Activated T-cell treated with anti-CD3 and anti-CD28 coated beads, Interleukin-2, amount 50 U/mL, for 72 hours (primary cell): ENCODE results near the gene GOLT1A. TPM values are rescaled to one million over a fixed set of nuclear protein-coding genes. Genes with fewer than 3 reads are reported as not detected.
A peak's percentile ranks its signal among the peaks of the same experiment; 100 is the strongest.

Experiments used
- ATAC-seq, 2 donors: fragments of 150-1000 bp; cut with Tn5 transposase; replicated peaks in 1 of 2; 2 replicates each; pipeline ENCODE4 v1.10.0; 2021; ENCODE audit warnings: moderate library complexity in 2 of 2, mild to moderate bottlenecking in 1 of 2
- DNase-seq, 2 donors: peaks; one replicate each; pipeline ENCODE4 v3.0.0; 2021 to 2022; ENCODE audit warnings: mixed read lengths in 1 of 2
- H3K27ac Mint-ChIP-seq: one replicate; pipeline ENCODE4 v1.8.0; 2022; ENCODE audit warnings: mild to moderate bottlenecking, moderate library complexity, mixed read lengths
- H3K27me3 Mint-ChIP-seq: one replicate; pipeline ENCODE4 v1.8.0; 2022; ENCODE audit warnings: low read depth, mixed read lengths
- H3K36me3 Mint-ChIP-seq, 2 donors: one replicate each; pipeline ENCODE4 v1.8.0; 2022; ENCODE audit warnings: mixed read lengths in 2 of 2, mild to moderate bottlenecking in 1 of 2; ENCODE audit not compliant: insufficient read depth in 2 of 2
- H3K4me1 Mint-ChIP-seq: one replicate; pipeline ENCODE4 v1.8.0; 2022; ENCODE audit warnings: low read depth, mixed read lengths
- H3K4me3 Mint-ChIP-seq, 2 donors: one replicate each; pipeline ENCODE4 v1.8.0; 2022; ENCODE audit warnings: mild to moderate bottlenecking in 2 of 2, mixed read lengths in 2 of 2, moderate library complexity in 2 of 2
- H3K9me3 Mint-ChIP-seq, 2 donors: one replicate each; pipeline ENCODE4 v1.8.0; 2022; ENCODE audit warnings: mixed read lengths in 2 of 2
- total RNA-seq, 2 donors: library from RNA; stranded (reverse); gene quantifications; one replicate each; pipeline ENCODE4 v1.2.3, GENCODE V29; 2022

GOLT1A gene, protein sequence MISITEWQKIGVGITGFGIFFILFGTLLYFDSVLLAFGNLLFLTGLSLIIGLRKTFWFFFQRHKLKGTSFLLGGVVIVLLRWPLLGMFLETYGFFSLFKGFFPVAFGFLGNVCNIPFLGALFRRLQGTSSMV
- under 1 TPM; 0.58 to 0.76 TPM for total RNA-seq

DNA sequence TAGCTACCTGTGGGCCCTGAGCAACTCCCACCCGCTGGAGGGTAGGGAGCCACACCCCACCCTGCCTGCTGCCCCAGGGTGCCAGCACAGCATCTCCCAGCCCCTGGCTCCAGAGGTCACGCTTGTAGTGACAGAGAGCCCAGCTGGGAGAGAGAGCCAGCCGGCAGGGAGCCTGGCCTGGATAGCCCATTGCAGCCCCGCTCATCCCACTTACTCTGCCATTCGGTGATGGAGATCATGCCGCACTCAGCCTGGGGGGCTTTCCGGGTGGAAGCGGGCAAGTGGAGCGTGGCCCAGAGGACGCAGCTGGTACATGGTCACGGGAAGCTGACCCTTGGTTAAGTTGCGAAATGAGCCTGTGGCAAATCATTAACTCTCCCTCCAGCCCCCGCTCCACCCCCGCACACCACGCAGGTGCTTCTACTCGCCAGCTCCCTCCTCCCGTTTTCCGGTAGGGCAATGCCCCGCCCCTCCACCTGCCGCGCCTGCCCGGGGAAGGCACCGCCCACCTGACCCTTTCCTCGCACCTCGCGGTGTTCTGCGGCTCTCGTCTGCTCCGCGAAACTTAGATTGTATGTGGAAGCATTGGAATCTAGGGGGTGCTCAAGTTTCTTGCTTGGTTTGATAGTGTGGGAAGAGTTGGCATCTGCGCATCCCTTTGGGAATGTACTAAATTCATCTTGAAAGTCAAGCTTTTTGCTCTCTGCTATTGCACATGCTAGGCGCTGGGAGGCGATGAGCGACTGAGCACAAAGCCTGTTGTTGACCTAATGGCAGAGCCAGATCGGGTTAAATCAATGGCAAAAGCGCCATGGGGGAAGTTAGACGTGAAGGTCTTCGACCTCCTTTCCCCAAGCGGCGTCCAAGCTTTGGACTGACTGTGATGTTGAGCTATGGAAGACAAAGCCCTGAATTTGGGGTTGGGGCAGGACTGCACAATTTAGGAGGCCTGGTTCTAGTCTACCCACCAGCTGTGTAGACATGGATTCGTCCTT lies at the start of gene GOLT1A:
Gene GOLT1A, minus strand, starts transcription at position 321 of the 995 bp plus-strand sequence. Its CDS starts 82 bp downstream, at position 239.
- peak within 1 kb of the TSS; percentile 73 to 75 for H3K4me3 Mint-ChIP-seq
- peak; percentile 59 to 60 for DNase-seq
- H3K27me3 Mint-ChIP-seq: no peaks in the 10 kb centered on the region
- no peaks in the 10 kb centered on the region for H3K36me3 Mint-ChIP-seq
- peaks cover 6% of the 10 kb centered on the region for H3K4me1 Mint-ChIP-seq
- ATAC-seq: peak; percentile 80 to 83
- no peaks in the 10 kb centered on the region for H3K9me3 Mint-ChIP-seq
- no peak within 1 kb of the TSS for H3K27ac Mint-ChIP-seq

DNA sequence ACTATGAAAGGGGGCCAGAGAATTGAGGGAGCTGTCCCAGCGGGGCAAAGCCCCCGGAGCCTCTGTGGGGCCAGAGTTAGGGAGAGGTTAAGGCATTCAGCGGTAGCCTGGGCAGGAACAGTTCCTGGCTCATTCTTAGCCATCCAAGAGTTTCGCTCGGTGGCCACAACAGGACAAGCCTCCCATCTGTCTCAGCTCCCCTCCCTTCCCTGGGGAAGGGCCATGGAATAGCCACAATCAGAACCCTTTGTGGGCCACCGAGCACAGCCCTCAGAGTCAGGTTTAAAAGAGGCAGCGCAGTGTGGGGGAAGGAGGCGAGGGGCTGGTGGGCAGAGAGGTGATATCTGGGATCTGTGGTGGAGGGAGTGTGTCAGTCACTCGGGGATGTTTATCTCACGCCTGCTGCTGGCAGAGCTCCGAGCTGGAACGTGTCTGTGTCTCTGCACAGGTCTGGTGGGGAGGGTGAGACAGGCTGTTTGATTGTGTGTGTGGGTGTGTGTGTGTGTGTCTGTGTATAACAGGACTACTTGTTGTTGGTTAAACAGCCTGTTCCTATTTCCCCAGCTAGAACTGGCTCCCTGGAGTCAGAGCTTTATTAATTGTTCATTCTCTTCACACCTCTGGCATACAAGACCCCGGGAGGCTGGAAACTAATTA lies 49.6 kb upstream of the GOLT1A start:
- H3K36me3 Mint-ChIP-seq: no peaks in the 10 kb centered on the region
- no peak overlapping the region for H3K27ac Mint-ChIP-seq
- DNase-seq (no peak), ATAC-seq (no peak)
- no peaks in the 10 kb centered on the region for H3K27me3 Mint-ChIP-seq
- no peak overlapping the region for H3K4me3 Mint-ChIP-seq
- no peaks in the 10 kb centered on the region for H3K4me1 Mint-ChIP-seq
- H3K9me3 Mint-ChIP-seq: no peaks in the 10 kb centered on the region

DNA sequence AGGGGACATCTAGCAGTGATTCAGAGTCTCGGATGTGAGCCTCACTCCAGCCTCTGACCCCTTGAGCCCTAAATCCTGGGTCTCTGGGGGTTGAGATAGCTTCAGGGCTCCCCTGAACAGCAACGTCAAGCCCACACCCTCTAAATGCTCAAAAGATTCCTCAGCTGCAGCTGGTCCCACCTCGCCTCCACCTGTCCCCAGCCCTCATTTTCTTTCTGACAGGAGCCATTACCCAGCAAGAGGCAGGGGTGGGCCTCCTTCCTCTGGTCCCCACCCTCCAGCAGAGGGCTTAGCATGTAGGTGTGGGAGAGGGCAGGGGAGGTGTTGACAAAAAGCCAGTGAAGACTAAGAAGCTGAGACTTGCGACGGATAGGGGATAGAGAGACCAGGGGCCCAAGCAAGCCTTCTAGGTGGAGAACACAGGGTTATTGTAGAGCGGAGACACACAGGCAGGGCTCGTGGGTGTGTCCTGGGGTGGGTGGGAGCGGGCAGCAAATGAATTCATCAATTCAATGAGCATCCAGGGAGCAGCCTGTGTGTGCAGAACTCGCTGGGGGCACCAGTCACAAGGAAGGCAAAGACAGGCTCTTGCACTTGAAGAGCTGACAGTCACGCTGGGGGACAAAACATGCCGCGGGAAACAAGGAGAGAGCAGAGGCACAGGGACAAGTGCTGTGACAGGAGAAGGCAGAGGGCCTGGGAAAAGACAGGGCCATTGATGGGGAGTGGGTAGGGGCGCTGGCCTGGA lies 48.9 kb upstream of the GOLT1A start:
- no peak for DNase-seq
- no peaks in the 10 kb centered on the region for H3K9me3 Mint-ChIP-seq
- no peaks in the 10 kb centered on the region for H3K27me3 Mint-ChIP-seq
- no peak overlapping the region for H3K27ac Mint-ChIP-seq
- no peaks in the 10 kb centered on the region for H3K4me1 Mint-ChIP-seq
- ATAC-seq: no peak
- no peaks in the 10 kb centered on the region for H3K36me3 Mint-ChIP-seq
- no peak overlapping the region for H3K4me3 Mint-ChIP-seq

DNA sequence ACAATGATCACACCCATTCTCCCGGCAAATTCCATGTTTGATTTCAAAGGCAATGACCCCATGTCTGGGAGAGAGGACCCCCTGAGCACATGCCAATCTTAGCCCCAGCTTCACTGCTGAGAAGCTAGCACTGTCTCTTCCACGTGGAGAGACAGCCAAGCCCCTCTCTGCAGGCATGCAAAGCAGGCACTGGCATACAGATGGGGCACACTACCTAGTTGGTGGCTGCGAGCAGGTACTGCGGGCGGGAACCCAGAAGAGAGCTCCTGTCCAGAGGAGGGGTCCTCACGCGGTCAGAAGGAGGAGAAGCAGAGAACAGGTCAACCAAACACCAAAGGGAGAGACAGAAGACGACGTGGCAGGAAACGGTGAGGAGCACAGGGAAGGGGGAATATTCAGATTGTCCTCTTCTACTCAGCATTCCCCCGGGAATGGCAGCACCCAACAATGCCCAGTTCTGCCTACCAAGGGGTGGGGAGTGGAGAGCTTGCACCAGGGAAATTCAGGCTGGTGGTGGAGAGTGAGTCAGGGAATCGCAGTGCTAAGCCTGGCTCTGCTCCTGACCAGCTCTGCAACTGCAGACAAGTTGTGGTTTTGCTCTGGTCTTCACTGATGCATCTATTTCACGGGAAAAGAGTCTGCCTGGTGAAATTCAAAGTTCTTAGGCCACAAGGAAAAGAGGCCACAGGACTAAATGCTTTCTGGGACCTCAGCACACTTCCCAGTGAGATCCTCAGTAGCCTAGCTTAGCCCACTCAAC lies 48.1 kb upstream of the GOLT1A start:
- no peaks in the 10 kb centered on the region for H3K9me3 Mint-ChIP-seq
- H3K27ac Mint-ChIP-seq: no peak overlapping the region

DNA sequence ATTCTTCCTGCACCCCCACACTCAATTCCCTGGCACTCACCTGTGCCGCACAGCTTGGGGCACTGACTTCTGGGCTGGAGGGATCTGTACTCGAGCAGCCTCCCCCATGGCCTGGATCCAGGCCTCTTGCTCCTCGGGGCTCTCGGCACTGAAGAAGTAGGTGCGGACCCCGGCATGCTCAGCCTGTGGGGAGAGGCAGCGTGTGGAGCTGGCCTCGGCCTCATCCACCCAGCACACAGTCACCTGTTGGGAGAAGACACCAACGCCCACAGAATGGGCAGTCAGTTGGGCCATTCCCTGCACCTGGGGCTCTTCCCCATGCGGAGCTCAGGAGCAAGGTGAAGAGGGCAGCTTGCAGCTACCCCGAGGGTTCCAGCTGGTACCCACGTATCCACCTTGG lies 47.5 kb upstream of the GOLT1A start:
- Mint-ChIP-seq H3K4me1 (no peaks in the 10 kb centered on the region), H3K27ac (no peak overlapping the region), H3K4me3 (no peak overlapping the region), H3K27me3 (no peaks in the 10 kb centered on the region), H3K36me3 (no peaks in the 10 kb centered on the region), H3K9me3 (no peaks in the 10 kb centered on the region)
- ATAC-seq (no peak), DNase-seq (no peak)

More for the DNA sequence above, 48.1 kb upstream of the GOLT1A start:
- ATAC-seq (no peak), DNase-seq (no peak)
- no peaks in the 10 kb centered on the region for H3K4me1 Mint-ChIP-seq
- H3K4me3 Mint-ChIP-seq: no peak overlapping the region
- H3K36me3 Mint-ChIP-seq: no peaks in the 10 kb centered on the region
- H3K27me3 Mint-ChIP-seq: no peaks in the 10 kb centered on the region

DNA sequence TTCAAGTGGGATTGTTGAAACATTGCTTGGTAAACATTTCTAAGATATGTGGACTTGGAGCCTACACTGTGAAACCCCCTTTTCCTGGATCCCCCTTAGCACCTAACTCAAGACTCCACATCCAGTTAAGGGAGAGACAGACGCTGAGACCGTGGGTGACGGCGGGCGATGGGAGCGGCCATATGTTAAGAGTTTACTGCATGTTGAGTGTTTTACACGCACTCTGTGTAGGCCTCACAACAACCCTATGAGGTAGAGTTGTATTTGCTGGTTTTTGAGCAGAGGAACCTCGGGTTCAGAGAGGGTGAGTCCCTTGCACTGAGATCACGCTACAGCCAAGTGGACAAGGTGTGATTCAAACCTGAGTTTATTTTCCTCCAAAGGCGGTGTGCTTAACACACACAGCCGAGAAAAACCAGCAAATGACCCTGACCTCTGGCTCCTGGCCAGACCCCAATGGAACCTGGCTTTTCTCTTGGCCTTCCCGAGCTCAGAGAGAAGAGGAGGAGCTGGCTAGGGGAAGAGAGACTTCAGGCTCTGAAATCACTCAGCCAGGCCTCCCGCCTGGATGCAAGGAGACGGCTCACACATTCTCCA lies 46.9 kb upstream of the GOLT1A start:
- Mint-ChIP-seq H3K27ac (no peak overlapping the region), H3K36me3 (no peaks in the 10 kb centered on the region), H3K27me3 (no peaks in the 10 kb centered on the region), H3K9me3 (no peaks in the 10 kb centered on the region), H3K4me3 (no peak overlapping the region), H3K4me1 (no peaks in the 10 kb centered on the region)
- ATAC-seq (no peak), DNase-seq (no peak)

DNA sequence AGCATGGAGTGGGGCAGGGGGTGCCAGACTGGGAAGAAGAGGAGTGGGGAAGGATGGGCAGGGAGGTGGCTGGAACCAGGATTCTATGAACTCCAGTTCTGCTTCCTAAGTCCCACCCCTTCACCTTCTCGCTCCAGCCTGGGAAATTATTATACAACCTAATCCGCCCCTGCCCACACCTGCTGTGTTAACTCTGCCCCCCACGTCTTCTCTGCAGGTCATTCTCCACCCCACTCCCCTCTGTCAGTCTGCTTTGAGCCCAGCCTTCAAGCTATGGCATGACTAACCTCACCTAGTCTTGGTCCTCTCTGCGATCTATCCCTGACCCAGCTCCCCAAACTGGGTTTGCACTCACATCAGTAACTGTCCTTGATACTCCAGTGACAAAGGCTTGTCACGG lies 46.0 kb upstream of the GOLT1A start:
- ATAC-seq (no peak), DNase-seq (no peak)
- no peaks in the 10 kb centered on the region for H3K36me3 Mint-ChIP-seq
- no peaks in the 10 kb centered on the region for H3K4me1 Mint-ChIP-seq
- peak overlapping the region; percentile 71 for H3K27ac Mint-ChIP-seq
- H3K9me3 Mint-ChIP-seq: no peaks in the 10 kb centered on the region
- no peak overlapping the region for H3K4me3 Mint-ChIP-seq
- no peaks in the 10 kb centered on the region for H3K27me3 Mint-ChIP-seq

DNA sequence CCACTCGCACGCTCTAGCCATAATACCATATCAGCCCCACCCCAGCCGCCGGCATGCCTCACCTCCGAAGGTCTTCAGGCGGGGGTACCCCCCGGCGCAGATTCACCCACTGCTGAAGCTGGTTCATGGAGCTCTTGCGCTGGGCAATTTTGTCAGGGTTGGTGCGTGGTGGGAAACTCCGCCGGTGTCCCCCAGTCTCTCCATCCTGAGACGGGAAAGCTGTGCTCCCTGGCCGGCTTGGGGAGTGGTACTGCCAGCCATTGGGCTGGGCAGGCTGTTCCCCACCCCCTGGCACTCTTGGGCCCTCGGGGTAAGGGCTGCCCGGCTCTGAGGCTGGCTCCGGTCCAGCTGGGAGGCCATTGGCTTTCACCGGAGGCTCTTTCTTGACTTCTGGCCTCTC lies 45.4 kb upstream of the GOLT1A start:
- ATAC-seq (no peak), DNase-seq (no peak)
- H3K27ac Mint-ChIP-seq: no peak overlapping the region
- H3K4me3 Mint-ChIP-seq: no peak overlapping the region
- H3K27me3 Mint-ChIP-seq: no peaks in the 10 kb centered on the region
- no peaks in the 10 kb centered on the region for H3K4me1 Mint-ChIP-seq
- H3K9me3 Mint-ChIP-seq: no peaks in the 10 kb centered on the region
- H3K36me3 Mint-ChIP-seq: no peaks in the 10 kb centered on the region

DNA sequence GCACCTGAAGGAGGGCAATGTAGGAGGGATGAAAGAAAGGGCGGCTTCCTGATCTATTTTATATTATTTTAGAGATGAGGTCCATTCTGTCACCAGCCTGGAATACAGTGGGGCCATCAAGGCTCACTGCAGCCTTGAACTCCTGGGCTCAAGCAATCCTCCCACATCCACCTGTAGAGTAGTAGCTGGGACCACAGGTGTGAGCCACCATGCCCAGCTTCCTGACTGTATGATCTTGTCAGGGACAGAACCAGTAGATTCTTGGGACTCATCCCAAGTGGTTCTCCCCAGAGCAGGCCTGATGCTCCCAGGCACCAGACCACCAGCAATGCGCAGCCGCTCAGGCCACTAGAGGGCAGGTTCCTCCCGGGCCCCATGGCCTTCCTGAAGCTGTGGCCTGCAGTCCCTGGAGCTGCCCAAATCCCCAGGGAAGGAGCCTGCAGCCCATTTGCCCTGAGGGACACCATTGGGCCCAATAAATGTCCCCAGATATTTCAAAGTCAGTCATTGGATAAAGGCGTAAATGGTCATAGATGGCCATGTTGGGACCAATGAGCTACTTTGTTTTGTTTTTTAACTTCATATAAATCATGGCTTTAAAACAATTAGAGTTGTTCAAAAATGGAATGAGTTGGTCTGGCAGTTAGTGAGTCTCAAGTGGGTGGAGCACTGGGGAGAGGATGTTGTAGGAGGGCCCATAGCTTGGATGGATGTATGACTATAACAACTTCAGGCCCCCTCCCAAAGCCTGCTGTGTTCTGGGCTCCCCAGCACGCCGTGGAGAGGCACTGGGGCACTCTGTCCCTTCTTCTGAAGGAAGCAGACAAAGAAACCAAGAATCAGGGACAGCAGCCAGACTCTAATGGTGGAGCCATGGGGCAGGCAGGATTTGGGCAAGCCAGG lies 44.7 kb upstream of the GOLT1A start:
- H3K27me3 Mint-ChIP-seq: no peaks in the 10 kb centered on the region
- DNase-seq: peak; percentile 44 to 50
- peak overlapping the region; percentile 26 for H3K27ac Mint-ChIP-seq
- no peaks in the 10 kb centered on the region for H3K9me3 Mint-ChIP-seq
- H3K4me1 Mint-ChIP-seq: no peaks in the 10 kb centered on the region
- ATAC-seq: peak; percentile 58 to 65
- no peak overlapping the region for H3K4me3 Mint-ChIP-seq
- H3K36me3 Mint-ChIP-seq: no peaks in the 10 kb centered on the region

DNA sequence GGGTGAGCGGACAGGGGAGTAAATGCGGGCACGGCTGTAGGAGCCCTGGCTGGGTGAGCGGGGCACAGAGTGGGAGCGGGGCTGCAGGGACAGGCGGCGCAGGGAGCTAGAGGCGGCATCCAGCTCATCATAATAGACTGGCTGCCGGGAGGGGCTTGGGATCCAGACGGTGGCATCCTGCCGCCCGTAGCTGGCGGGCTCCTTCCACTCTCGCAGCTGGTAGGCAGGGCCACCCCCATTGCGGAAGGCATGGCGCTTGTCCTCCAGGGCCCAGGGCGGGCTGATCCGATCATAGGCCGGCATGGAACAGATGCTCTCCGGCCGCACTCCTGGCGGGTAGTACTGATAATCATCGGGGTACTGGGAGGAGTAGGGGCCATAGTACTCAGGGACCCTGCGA lies 43.7 kb upstream of the GOLT1A start:
- no peaks in the 10 kb centered on the region for H3K36me3 Mint-ChIP-seq
- no peaks in the 10 kb centered on the region for H3K4me1 Mint-ChIP-seq
- DNase-seq: no peak
- no peak overlapping the region for H3K4me3 Mint-ChIP-seq
- no peaks in the 10 kb centered on the region for H3K27me3 Mint-ChIP-seq
- H3K9me3 Mint-ChIP-seq: no peaks in the 10 kb centered on the region
- ATAC-seq: no peak
- no peak overlapping the region for H3K27ac Mint-ChIP-seq

DNA sequence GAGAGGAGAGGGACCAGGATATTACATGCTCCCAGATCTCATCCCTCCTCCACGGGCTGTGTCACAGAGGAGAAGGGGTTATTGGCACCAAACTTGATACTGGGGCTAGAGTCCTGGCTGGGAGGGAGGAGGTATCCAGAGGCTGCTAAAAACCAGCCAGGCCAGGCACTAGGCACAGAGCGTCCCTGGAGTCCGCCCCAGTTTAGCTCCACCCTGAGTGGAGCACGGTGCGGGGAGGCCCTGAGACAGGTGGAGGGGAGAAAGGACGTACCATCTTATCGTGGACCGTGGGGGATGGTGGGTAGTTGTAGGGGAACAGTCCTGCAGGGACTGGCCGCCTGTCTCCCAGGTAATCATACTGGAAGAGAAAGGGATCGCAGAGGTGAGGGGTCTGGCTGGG lies 42.7 kb upstream of the GOLT1A start:
- H3K27me3 Mint-ChIP-seq: no peaks in the 10 kb centered on the region
- no peak overlapping the region for H3K27ac Mint-ChIP-seq
- ATAC-seq (no peak), DNase-seq (no peak)
- no peaks in the 10 kb centered on the region for H3K4me1 Mint-ChIP-seq
- H3K9me3 Mint-ChIP-seq: no peaks in the 10 kb centered on the region
- H3K4me3 Mint-ChIP-seq: no peak overlapping the region
- H3K36me3 Mint-ChIP-seq: no peaks in the 10 kb centered on the region
